H1 (cell line): ENCODE data around the gene CHCHD6. TPM values are rescaled to one million over a fixed set of nuclear protein-coding genes. Genes with fewer than 3 reads are reported as not detected.

Experiments used
- polyA plus RNA-seq, 7 experiments: library from polyadenylated mRNA; depleted of rRNA in 3 of 7; stranded (reverse) in 5 of 7; unstranded in 2 of 7; fragments of >200 nt in 5 of 7; fragments of 200-250 nt in 2 of 7; gene quantifications; 1 replicate in 5 of 7; 2 replicates in 1 of 7; 4 replicates in 1 of 7; pipeline versions ENCODE4 v1.2.1 to v1.2.3, GENCODE V29; 2011 to 2013; ENCODE audit warnings: missing spikeins in 2 of 7, mixed read lengths in 2 of 7
- total RNA-seq: library from RNA; stranded (reverse); fragmentation: NEBNext Ultra II Directional; extraction: Animal tissue kit (Norgen Biotek cat#: 25700); gene quantifications from 2 replicates; pipeline ENCODE4 v1.2.1, GENCODE V29; 2021
- TF ChIP-seq, protein P1 (sequence below): fragments of 300-600 bp; sonication (generic); IDR thresholded peaks from 2 replicates; pipeline ENCODE4 v1.7.1; 2012; ENCODE audit warnings: low read length, moderate library complexity, mild to moderate bottlenecking, inconsistent platforms; ENCODE audit not compliant: insufficient replicate concordance

The CHCHD6 gene
- total and polyA plus RNA-seq, 2 of the 8 experiments (the other 6 are each of a cell fraction or from before 2014, with no cell fraction given), result 32.4 to 37.6 TPM

DNA sequence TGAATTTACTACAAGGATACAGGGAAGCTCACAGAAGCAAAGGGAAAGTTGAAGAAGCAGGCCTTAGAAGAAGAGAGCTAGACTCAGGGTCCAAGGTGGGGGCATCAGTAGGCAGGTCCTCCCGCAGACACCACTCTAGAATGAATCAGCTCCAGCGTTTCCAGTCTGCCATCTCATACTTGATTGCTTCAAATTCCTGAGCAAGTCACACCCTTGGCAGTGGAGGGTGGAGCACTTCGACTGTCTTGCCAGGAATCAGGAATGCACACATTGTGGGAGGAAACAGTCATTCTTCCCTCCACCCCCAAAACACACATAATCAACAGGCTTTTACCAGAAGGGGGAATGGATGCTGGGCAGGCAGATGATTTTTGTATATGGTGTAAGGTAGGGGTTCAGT lies 78.5 kb downstream of the CHCHD6 start (continued):
- TF ChIP-seq, protein P1, sequence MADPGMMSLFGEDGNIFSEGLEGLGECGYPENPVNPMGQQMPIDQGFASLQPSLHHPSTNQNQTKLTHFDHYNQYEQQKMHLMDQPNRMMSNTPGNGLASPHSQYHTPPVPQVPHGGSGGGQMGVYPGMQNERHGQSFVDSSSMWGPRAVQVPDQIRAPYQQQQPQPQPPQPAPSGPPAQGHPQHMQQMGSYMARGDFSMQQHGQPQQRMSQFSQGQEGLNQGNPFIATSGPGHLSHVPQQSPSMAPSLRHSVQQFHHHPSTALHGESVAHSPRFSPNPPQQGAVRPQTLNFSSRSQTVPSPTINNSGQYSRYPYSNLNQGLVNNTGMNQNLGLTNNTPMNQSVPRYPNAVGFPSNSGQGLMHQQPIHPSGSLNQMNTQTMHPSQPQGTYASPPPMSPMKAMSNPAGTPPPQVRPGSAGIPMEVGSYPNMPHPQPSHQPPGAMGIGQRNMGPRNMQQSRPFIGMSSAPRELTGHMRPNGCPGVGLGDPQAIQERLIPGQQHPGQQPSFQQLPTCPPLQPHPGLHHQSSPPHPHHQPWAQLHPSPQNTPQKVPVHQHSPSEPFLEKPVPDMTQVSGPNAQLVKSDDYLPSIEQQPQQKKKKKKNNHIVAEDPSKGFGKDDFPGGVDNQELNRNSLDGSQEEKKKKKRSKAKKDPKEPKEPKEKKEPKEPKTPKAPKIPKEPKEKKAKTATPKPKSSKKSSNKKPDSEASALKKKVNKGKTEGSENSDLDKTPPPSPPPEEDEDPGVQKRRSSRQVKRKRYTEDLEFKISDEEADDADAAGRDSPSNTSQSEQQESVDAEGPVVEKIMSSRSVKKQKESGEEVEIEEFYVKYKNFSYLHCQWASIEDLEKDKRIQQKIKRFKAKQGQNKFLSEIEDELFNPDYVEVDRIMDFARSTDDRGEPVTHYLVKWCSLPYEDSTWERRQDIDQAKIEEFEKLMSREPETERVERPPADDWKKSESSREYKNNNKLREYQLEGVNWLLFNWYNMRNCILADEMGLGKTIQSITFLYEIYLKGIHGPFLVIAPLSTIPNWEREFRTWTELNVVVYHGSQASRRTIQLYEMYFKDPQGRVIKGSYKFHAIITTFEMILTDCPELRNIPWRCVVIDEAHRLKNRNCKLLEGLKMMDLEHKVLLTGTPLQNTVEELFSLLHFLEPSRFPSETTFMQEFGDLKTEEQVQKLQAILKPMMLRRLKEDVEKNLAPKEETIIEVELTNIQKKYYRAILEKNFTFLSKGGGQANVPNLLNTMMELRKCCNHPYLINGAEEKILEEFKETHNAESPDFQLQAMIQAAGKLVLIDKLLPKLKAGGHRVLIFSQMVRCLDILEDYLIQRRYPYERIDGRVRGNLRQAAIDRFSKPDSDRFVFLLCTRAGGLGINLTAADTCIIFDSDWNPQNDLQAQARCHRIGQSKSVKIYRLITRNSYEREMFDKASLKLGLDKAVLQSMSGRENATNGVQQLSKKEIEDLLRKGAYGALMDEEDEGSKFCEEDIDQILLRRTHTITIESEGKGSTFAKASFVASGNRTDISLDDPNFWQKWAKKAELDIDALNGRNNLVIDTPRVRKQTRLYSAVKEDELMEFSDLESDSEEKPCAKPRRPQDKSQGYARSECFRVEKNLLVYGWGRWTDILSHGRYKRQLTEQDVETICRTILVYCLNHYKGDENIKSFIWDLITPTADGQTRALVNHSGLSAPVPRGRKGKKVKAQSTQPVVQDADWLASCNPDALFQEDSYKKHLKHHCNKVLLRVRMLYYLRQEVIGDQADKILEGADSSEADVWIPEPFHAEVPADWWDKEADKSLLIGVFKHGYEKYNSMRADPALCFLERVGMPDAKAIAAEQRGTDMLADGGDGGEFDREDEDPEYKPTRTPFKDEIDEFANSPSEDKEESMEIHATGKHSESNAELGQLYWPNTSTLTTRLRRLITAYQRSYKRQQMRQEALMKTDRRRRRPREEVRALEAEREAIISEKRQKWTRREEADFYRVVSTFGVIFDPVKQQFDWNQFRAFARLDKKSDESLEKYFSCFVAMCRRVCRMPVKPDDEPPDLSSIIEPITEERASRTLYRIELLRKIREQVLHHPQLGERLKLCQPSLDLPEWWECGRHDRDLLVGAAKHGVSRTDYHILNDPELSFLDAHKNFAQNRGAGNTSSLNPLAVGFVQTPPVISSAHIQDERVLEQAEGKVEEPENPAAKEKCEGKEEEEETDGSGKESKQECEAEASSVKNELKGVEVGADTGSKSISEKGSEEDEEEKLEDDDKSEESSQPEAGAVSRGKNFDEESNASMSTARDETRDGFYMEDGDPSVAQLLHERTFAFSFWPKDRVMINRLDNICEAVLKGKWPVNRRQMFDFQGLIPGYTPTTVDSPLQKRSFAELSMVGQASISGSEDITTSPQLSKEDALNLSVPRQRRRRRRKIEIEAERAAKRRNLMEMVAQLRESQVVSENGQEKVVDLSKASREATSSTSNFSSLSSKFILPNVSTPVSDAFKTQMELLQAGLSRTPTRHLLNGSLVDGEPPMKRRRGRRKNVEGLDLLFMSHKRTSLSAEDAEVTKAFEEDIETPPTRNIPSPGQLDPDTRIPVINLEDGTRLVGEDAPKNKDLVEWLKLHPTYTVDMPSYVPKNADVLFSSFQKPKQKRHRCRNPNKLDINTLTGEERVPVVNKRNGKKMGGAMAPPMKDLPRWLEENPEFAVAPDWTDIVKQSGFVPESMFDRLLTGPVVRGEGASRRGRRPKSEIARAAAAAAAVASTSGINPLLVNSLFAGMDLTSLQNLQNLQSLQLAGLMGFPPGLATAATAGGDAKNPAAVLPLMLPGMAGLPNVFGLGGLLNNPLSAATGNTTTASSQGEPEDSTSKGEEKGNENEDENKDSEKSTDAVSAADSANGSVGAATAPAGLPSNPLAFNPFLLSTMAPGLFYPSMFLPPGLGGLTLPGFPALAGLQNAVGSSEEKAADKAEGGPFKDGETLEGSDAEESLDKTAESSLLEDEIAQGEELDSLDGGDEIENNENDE, result no peak
